ENCODE data around the gene NEDD1.

- TF ChIP-seq RAD21 (IDR thresholded peaks at IDR 0.05; ENCODE audit: low read depth) (no peak), EZH2 (IDR thresholded peaks at IDR 0.05) (no peak), YY1 (IDR thresholded peaks at IDR 0.05; ENCODE audit: extremely low read depth, insufficient replicate concordance, low read depth, low read length) (no peak)
Measured at GRCh38 chr12:96988919-96989318, 81.9 kb downstream of the NEDD1 start.

Data from HCT116 (cell line).